Esophagus squamous epithelium (tissue), 4 donors: Measurements from ENCODE around the gene OR2T4.

Experiments
- CTCF ChIP-seq, 6 experiments: fragments of 450-650 bp in 4 of 6; fragments of 200-600 bp in 2 of 6; sonication (generic) in 2 of 6; IDR thresholded peaks; one replicate each; pipeline ENCODE4 v1.5.1; 2016 to 2019; ENCODE audit warnings: antibody characterized with exemption in 6 of 6, mild to moderate bottlenecking in 4 of 6, moderate library complexity in 4 of 6
- POLR2A ChIP-seq, 4 donors: fragments of 450-650 bp; IDR thresholded peaks; one replicate each; pipeline ENCODE4 v1.6.1; 2017; ENCODE audit warnings: antibody characterized with exemption in 4 of 4, mild to moderate bottlenecking in 4 of 4, moderate library complexity in 3 of 4

- TF ChIP-seq POLR2A (IDR thresholded peaks at IDR 0.05) (no peak), CTCF (IDR thresholded peaks at IDR 0.05) (no peak)
These were observed 15.5 kb downstream of the OR2T4 start for GRCh38 chr1:248376916-248377315.
